ENCODE data around the gene MAP3K2. TPM values are rescaled to one million over a fixed set of nuclear protein-coding genes. Genes with fewer than 3 reads are reported as not detected.

MAP3K2 gene
- total RNA-seq, 4 donors from 2014 or later: 34.2 to 69.5 (median 61.1) TPM

DNA sequence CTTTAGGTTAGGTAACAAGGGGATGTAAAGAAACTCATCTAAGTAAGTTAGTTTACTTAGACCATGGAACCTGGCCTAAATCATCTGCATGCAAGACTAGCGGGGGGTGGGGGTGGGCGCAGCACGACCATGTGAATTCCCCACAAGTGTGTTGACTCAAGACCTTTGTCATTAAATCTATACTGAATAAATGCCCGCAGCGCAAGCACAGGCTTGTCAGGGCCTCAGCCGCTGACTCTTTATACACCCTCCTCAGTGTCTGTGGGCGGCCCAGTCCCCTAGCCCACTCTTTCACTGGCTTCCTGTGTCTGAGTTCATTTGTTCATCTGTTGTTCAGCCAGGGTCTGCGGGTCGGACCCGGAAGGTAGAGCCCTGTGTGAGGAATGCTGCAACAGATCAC lies 17.8 kb downstream of the MAP3K2 start:
- H3K9me3 ChIP-seq: peaks cover 0 to 18% (median 0%) of the 10 kb centered on the region in 4 donors
- no peak overlapping the region for H3K27ac ChIP-seq
- H3K27me3 ChIP-seq: no peaks in the 10 kb centered on the region
- no peak for TF ChIP-seq CTCF (IDR thresholded peaks at IDR 0.05)
- TF ChIP-seq POLR2A (IDR thresholded peaks at IDR 0.05): no peak
- no peak for TF ChIP-seq EP300 (IDR thresholded peaks at IDR 0.05)
- H3K4me1 ChIP-seq: peaks cover 0 to 17% (median 0%) of the 10 kb centered on the region in 4 donors
- WGBS, 2 donors: 85 to 96% methylated on average over 10 of the region's 10 CpGs
- H3K4me3 ChIP-seq: no peak overlapping the region
- DNase-seq (ENCODE audit: low spot score in 2 of 2): no peak
- no peaks in the 10 kb centered on the region for H3K36me3 ChIP-seq

DNA sequence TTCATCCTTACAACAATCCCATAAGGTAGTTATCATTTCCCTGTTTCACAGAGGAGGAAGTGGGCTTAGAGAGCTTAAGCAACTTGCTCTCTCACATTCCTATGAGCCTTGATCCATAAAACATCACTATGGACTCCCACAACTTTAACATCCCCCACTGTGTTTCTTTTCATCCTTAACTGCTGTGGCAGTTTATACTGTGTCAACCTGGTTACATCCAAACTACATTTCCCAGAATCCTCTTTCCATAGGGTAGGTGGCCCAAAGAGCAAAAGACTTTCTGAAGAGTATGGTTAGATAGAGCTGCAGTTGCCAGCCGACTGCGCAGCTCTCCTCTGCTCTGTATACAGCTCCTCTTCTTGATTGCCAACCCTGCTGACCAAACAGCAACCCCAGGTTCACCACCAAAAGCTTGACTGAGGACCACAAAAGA lies 22.5 kb downstream of the MAP3K2 start:
- Histone ChIP-seq H3K27ac (no peak overlapping the region), H3K9me3 (peaks cover 0 to 5% (median 0%) of the 10 kb centered on the region in 4 donors), H3K4me3 (no peak overlapping the region), H3K27me3 (no peaks in the 10 kb centered on the region), H3K4me1 (peaks cover 0 to 13% (median 0%) of the 10 kb centered on the region in 4 donors), H3K36me3 (no peaks in the 10 kb centered on the region)
- WGBS, 2 donors: 84 to 87% methylated on average over 2 of the region's 2 CpGs
- no peak for TF ChIP-seq POLR2A (IDR thresholded peaks at IDR 0.05)
- no peak for TF ChIP-seq CTCF (IDR thresholded peaks at IDR 0.05)
- TF ChIP-seq EP300 (IDR thresholded peaks at IDR 0.05): no peak
- DNase-seq (ENCODE audit: low spot score in 2 of 2): no peak

GRCh38 chr2:127362971-127363370 lies 24.8 kb downstream of the MAP3K2 start:
- H3K4me1 ChIP-seq: peaks cover 0 to 13% (median 0%) of the 10 kb centered on the region in 4 donors
- H3K9me3 ChIP-seq: no peaks in the 10 kb centered on the region
- no peak overlapping the region for H3K4me3 ChIP-seq
- WGBS, 2 donors: 65 to 70% methylated on average over 5 of the region's 5 CpGs
- TF ChIP-seq CTCF (IDR thresholded peaks at IDR 0.05): no peak
- no peak for TF ChIP-seq POLR2A (IDR thresholded peaks at IDR 0.05)
- TF ChIP-seq EP300 (IDR thresholded peaks at IDR 0.05): no peak
- H3K27ac ChIP-seq: no peak overlapping the region
- no peaks in the 10 kb centered on the region for H3K27me3 ChIP-seq
- no peaks in the 10 kb centered on the region for H3K36me3 ChIP-seq
- DNase-seq (ENCODE audit: low spot score in 2 of 2): no peak

GRCh38 chr2:127361929-127362885 lies 25.6 kb downstream of the MAP3K2 start:
- Histone ChIP-seq H3K27ac (no peak overlapping the region), H3K36me3 (no peaks in the 10 kb centered on the region)
- WGBS, 2 donors: 79 to 83% methylated on average over 10 of the region's 10 CpGs

More at GRCh38 chr2:127361929-127362885, 25.6 kb downstream of the MAP3K2 start:
- Histone ChIP-seq H3K9me3 (no peaks in the 10 kb centered on the region), H3K4me3 (no peak overlapping the region), H3K4me1 (peaks cover 0 to 13% (median 0%) of the 10 kb centered on the region in 4 donors), H3K27me3 (no peaks in the 10 kb centered on the region)
- TF ChIP-seq EP300 (IDR thresholded peaks at IDR 0.05) (no peak), CTCF (IDR thresholded peaks at IDR 0.05) (no peak), POLR2A (IDR thresholded peaks at IDR 0.05) (no peak)
- no peak for DNase-seq (ENCODE audit: low spot score in 2 of 2)
